ENCODE results near the gene PTPRG.

DNA sequence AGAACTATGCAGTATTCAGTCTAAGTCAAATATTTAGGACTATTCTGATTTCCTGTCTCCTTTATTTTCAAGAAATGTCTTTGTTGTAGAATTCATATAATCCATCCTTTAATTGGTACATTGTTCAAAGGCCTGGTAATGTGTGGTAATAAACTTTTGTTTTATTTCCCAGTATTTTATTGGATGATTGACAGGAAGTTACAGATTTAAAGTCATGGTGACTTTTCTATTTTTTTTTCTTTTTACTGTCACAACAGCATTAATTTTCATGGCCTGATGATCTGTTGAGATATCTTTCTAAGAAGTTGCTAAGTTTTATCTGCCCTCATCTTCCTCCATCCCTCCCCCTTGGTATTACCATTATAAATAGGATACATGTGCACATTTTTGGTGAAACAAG is 161.7 kb downstream of the PTPRG start:
- TF ChIP-seq, protein P1, sequence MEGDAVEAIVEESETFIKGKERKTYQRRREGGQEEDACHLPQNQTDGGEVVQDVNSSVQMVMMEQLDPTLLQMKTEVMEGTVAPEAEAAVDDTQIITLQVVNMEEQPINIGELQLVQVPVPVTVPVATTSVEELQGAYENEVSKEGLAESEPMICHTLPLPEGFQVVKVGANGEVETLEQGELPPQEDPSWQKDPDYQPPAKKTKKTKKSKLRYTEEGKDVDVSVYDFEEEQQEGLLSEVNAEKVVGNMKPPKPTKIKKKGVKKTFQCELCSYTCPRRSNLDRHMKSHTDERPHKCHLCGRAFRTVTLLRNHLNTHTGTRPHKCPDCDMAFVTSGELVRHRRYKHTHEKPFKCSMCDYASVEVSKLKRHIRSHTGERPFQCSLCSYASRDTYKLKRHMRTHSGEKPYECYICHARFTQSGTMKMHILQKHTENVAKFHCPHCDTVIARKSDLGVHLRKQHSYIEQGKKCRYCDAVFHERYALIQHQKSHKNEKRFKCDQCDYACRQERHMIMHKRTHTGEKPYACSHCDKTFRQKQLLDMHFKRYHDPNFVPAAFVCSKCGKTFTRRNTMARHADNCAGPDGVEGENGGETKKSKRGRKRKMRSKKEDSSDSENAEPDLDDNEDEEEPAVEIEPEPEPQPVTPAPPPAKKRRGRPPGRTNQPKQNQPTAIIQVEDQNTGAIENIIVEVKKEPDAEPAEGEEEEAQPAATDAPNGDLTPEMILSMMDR (IDR thresholded peaks at IDR 0.05) = no peak
- TF ChIP-seq POLR2A (IDR thresholded peaks at IDR 0.05) = no peak
